BJ (cell line): ENCODE data around the gene MRAS. TPM values are rescaled to one million over a fixed set of nuclear protein-coding genes. Genes with fewer than 3 reads are reported as not detected.
"Not testable (repeated sequence)": the region's sequence is repeated elsewhere in the genome, so short reads cannot be mapped to it uniquely, and the experiment has no call there.

Experiments
- CTCF ChIA-PET: fragments of 350-600 bp; formaldehyde crosslinking; extraction: SDS; loops from one replicate; lab custom pipeline; 2021; ENCODE audit warnings: antibody characterized with exemption, inconsistent platforms; lab: Yijun Ruan, JAX
- POLR2A ChIA-PET: fragments of 300-600 bp; sonication (Branson Sonifier 250); formaldehyde crosslinking; extraction: SDS; loops from one replicate; lab custom pipeline; 2021; ENCODE audit warnings: antibody characterized with exemption; lab: Charles Lee
- DNase-seq: peaks from one replicate; pipeline ENCODE4 v3.0.0-alpha.2; 2011; ENCODE audit warnings: low read depth
- H3K27me3 ChIP-seq: 2 replicates; pipeline ENCODE4 v1.6.0; 2011; ENCODE audit warnings: low read length; ENCODE audit not compliant: control insufficient read depth, insufficient read depth
- H3K36me3 ChIP-seq: 2 replicates; pipeline ENCODE4 v1.5.1; 2011; ENCODE audit warnings: low read length; ENCODE audit not compliant: control insufficient read depth, insufficient read depth
- H3K4me3 ChIP-seq: 2 replicates; pipeline ENCODE4 v1.5.1; 2011; ENCODE audit warnings: low read depth, mild to moderate bottlenecking, control low read depth, low read length
- CTCF ChIP-seq: IDR thresholded peaks from 2 replicates; pipeline ENCODE4 v1.5.1; 2011; ENCODE audit warnings: low read depth, mild to moderate bottlenecking, control low read depth, inconsistent platforms, low read length, moderate library complexity; ENCODE audit not compliant: insufficient read depth
- polyA plus RNA-seq: library from polyadenylated mRNA; depleted of rRNA; stranded (reverse); fragments of >200 nt; gene quantifications from 2 replicates; pipeline ENCODE4 v1.2.3, GENCODE V29; 2011; rRNA removed

MRAS gene
- polyA plus RNA-seq, 1 experiment = 99.8 TPM

GRCh38 chr3:138451595-138452162, 103.3 kb downstream of the MRAS start:
- ChIA-PET POLR2A (no interaction called here), CTCF (interaction anchor here (1.3 to 1.7 kb wide), 2 partner anchors 34 to 464 kb away, joined by 3 to 6 read pairs; no protein-coding TSS in a partner anchor)
- TF ChIP-seq CTCF = no peak
- Histone ChIP-seq H3K4me3 (no peak overlapping the region), H3K27me3 (peaks cover 4% of the 10 kb centered on the region), H3K36me3 (no peaks in the 10 kb centered on the region)
- no peak for DNase-seq

- no peak for DNase-seq
- no peak for TF ChIP-seq CTCF
- peaks cover 4% of the 10 kb centered on the region for H3K27me3 ChIP-seq
- no peak overlapping the region for H3K4me3 ChIP-seq
- POLR2A ChIA-PET = no interaction called here
- H3K36me3 ChIP-seq = no peaks in the 10 kb centered on the region
- CTCF ChIA-PET = no interaction called here
These were observed 104.1 kb downstream of the MRAS start for GRCh38 chr3:138452436-138452835.

GRCh38 chr3:138453940-138454339, 105.6 kb downstream of the MRAS start:
- CTCF ChIA-PET, H3K27me3 ChIP-seq, H3K36me3 ChIP-seq, POLR2A ChIA-PET, H3K4me3 ChIP-seq, DNase-seq: not testable (repeated sequence)

Other genes with a start within 250 kb of the MRAS start
- 7.3 and 12.7 TPM in 2 replicates for gene DZIP1L, start 233.0 kb upstream of the MRAS start, polyA plus RNA-seq
- not detected in 2 replicates for gene A4GNT, start 216.2 kb upstream of the MRAS start, polyA plus RNA-seq
- 6.0 and 7.1 TPM in 2 replicates for gene DBR1, start 173.7 kb upstream of the MRAS start, polyA plus RNA-seq
- 52.7 and 53.5 TPM in 2 replicates for gene ARMC8, start 161.3 kb upstream of the MRAS start, polyA plus RNA-seq
- gene NME9, start 18.7 kb upstream of the MRAS start, polyA plus RNA-seq = 0.06 TPM in 1 of 2 replicates, not detected in the other
- 0.09 TPM in 2 replicates for gene ESYT3, start 86.0 kb downstream of the MRAS start, polyA plus RNA-seq
- 3.6 and 8.8 TPM in 2 replicates for gene CEP70, start 245.7 kb downstream of the MRAS start, polyA plus RNA-seq